GM21786 (cell line): ENCODE measurements around the gene C1orf141.
"Not testable (repeated sequence)": the region's sequence is repeated elsewhere in the genome, so short reads cannot be mapped to it uniquely, and the experiment has no call there.

ENCODE experiments used
- ATAC-seq: cut with Tn5 transposase; IDR thresholded peaks from one replicate; pipeline ENCODE4 v1.9.1; 2021; ENCODE audit not compliant: unreplicated experiment

The C1orf141 gene

DNA sequence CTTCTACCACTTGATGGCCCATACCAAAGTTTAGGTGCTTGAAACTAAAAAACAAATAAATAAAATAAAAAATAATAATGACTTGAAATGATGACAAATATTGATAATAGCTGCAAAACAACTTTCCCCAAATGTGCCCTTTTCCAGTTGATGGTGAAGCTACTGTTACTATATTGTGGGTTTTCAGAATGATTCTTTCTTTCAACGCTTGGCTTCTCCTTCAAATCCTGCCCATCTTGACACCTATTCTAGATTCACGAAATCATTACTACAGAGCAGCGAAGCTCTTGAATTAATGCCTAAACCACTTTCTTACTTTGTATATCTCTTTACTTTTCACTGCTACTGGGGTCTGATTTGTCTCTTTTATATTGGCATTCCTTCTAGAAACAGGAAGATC lies 9.2 kb upstream of the C1orf141 start:
- ATAC-seq: no peak

DNA sequence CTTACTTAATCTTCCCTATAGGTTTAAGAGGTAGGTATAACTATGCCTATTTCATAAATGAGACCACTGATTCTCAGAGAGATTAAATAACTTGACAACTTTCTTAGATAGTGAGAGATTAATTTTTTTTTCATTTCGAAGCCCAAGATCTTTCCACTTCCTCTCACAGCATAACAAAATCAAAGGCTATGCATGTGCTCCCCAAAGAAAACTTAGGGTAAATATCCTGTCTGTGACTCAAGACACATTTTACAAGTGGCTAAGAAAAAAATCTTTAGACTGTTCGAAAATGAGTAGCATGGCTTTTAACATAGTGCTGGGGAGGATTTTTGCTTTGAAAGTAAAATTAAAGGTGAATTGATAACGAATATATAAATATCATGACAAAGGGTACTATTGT lies 8.2 kb upstream of the C1orf141 start:
- no peak for ATAC-seq

DNA sequence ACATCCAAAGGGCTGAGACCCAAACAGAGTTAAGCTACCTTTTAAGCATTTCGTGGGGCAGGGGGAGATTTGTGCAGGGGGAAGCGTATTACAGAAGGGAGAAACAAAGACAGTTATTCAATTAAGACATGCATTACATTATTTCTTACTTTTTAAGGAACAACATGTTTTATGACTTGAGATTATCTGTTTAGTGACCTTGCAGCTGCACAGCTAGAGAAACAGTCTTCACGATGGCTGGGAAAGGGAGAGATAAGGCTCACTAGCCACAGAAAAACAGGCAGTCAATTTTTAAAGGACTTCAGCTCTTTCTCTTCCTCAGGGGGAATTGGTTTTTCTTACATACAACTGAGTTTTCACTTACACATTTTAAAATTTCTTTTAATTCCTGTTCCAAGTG lies 7.1 kb upstream of the C1orf141 start:
- ATAC-seq: not testable (repeated sequence)

DNA sequence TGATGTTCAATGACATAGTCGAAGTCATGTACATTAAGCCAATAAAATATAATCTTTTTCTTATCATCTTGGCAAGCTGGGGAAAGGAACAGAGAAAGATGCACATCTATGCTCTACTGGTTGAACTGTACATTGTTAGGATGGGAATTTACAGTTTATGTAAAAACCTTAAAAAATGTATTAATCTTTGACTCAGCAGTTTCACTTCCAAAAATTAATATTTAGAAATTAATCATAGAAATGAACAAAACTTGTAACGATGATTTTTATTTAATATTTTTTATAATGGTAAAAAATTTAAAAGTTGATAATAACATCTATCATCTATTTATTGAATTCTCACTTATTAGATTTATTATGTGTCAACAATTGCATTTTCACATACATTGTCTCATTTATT lies 5.7 kb upstream of the C1orf141 start:
- ATAC-seq: no peak

DNA sequence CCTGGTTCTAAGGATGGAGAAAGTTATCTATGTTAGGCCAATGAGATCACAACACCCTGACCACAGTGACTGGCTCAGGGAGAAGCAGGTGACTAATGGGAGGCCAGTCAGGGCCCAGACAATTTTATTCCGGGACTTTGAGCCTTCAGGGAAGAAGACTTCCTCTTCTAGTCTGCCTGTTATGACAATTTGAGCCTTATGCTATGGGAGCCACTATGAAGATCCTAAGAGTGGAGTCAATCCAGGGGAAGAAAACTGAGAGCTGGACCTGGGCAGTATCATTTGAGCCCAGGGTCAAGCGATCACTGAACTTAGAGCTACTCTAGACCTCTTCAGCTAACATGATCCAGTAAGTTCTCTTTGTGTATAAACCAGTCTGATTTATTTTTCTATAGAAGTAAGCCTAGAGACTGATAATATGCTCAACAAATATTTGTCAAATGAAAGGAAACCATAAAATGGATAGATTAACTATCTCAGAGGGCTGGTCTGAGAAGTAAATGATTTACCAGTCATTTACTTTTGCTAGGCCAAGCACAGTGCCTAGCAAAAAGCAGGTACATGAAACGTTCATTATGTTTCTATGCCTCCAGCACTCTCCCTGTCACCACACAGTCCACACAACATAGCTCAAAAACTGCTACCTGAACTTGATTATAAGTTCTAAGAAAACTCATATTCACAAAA lies 4.2 kb upstream of the C1orf141 start:
- ATAC-seq: no peak

DNA sequence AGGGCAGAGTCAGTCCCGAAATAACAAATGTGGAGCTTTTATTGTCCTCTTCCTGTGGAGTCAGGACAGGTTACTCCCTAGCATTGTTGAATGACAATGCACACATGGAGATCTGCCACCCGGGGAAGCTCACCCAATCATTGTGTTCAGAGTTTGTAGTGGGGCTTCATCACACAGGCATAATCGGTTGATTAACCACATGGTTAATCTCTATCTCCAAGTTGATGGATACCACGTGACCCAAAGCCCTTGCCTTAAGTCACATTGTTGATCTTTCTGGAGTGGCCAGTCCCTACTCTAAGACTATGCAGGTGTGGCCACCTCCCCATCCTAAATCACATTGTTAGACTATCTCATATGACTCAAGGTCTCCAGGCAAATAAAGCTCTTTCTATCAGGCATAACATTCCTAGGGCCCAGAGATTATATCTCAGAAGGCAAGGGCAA lies 2.6 kb upstream of the C1orf141 start:
- no peak for ATAC-seq

DNA sequence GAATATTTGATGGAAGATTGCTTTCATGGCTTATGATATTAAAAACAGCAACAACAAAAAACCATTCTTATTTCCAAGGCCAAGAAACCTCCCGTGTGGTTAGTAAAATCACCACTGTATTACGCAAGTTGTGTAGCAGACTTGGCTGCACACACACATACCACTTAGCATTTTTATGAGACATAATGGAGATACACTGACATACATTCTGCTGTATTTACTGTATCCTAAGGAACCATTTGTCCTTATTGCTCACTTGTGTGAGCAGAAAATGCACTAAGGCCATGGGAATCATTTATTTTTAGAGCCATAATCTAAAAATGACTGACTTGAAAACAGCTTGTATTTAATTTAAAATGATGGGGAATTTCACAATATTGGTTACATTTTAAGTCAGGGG lies 584 bp upstream of the C1orf141 start:
- no peak for ATAC-seq

DNA sequence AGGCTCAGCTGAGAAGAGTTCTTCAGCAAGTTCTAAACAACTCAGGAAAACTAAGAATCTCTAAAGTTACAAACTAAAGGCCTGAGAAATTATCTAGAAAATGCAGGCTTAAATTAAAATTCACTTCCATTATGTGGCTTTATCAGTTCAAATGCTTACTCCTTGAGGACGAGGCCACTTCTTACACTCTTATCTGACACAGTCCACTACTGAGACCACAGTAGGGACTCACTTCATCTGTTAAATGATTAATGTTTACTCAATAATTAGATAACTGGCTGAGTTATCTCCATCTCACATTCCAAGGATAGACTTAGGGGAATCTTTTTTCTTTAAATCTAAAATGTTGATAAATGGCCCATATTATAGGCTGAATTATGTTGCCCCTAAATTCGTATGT lies 1.6 kb downstream of the C1orf141 start:
- ATAC-seq: no peak

DNA sequence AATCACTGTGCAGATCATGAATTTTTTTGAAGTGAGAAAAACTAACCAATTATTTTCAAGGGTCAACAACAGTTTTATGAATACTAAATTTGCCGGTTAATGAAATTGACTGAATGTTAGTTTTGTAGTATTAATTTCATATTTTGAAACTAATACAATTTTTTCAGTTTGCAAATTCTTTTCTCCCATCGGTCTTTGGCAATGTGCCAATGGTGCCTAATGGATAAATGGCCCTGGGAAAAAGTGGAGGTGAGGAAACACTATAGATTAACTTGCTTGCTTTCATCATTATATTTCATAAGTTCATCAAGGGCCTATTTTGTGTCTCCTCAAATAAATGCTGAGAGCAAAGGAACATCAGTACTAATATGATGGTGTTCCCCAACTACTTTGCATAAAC lies 4.1 kb downstream of the C1orf141 start:
- ATAC-seq: no peak

DNA sequence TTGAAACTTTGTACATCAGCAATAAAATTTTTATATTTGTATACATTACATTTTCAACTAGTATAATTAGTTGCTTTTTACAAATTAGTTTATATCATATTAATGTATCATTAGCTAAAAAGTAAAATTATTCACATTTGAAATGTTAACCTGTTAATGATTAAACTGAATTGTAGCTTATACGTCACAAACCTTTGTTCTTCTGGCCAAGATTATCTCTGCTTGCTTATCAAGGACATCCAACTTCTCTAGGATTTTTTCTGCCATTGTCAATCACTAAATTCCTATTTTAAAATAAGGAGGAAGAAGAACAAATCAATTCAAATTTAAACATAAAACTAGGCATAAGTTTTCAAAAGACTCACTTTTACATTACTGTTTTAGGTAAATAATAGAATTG lies 7.8 kb downstream of the C1orf141 start:
- no peak for ATAC-seq

DNA sequence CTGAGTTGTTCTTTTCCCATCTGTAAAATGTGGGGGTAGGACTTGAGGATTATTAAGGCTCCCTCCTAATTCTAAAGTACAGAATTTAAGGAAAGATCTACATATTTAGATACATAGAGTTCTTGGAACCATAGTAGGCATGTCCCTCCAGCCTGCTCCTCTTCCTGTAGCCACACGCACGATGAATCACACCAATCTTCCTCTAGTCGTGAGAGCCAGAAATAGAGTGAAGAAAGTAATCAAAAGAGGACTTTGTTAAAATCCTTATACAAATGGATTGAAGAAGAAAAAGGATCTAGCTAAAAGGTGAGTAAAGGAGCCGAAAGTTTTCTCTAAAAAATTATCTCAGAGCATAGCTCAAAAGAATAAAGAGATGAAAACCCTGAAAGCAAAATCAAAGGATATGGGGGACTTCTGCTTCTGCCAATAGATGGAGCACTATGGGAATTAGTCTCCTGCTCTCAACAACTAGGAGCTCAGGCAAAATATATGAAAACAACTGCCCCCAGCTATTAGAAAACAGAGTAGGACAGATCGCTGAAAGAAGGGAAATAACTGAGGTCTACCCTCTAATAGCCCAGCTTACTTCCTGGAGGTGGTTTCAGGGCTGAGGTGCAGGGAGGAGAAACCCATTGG lies 8.5 kb downstream of the C1orf141 start:
- no peak for ATAC-seq

DNA sequence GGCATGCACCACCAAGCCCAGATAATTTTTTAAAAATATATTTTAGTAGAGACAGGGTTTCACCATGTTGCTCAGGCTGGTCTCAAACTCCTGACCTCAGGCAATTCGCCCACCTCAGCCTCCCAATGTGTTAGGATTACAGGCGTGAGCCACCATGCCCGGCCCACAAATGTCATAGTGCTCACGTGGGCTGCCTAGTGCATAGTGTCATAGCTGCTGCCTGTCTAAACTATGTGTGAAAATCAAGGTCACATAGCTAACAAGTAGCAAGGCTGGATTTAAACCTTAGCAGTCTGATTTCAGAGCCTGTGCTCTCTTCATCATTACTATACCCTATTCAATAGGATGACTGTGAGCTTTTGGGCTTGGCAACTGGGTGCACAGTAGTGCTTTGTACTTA lies 10.3 kb downstream of the C1orf141 start:
- ATAC-seq: no peak

DNA sequence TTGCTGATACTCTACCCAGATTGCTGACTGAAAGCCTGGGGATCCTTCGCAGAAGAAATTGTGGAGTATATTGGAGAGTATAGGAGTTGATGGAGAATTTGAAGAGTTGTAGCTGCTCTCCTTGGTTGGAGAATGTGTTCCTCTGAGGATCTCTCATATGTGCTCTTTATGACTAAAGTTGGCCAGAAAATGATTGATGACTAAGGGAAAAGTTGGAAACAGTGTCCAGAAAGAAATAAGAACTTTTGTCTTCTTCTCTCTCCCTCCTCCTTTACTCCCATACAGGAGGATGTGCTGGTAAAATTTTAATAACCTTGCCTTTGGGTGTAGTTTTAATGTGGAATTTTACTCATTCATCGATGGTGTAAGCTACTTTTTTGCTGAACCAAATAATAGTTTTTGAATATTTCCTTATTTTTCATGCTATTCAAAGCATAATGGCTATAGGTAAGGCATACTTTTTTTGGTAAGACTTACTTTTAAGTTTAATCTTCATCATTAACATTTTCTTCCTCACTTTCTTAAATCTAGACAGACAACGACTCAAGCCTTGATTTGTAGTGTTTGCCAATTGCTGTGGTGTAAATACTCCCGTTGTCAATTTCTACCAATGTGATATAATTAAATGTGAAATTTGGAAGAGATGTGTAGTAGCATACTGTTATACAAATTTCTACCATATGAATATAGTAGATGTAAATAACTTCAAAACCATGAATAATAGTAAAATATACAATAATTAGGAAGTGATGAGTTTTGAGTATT lies 13.7 kb downstream of the C1orf141 start:
- no peak for ATAC-seq

DNA sequence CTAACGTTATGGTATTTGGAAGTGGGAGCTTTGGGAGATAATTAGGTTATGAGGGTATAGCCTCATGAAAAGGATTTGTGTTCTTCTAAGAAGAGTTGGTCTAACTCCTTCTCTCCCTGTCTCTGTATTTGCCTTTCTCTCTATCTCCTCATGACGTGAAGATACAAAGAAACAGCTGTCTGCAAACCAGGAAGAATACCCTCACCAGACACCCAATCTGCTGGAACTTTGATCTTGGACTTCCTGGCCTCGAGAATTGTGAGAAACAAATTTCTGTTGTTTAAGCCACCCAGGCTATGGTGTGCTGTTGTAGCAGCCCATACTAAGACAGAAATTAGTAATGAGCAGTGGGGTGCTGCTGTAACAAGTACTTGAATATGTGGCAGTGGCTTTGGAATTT lies 16.1 kb downstream of the C1orf141 start:
- no peak for ATAC-seq

DNA sequence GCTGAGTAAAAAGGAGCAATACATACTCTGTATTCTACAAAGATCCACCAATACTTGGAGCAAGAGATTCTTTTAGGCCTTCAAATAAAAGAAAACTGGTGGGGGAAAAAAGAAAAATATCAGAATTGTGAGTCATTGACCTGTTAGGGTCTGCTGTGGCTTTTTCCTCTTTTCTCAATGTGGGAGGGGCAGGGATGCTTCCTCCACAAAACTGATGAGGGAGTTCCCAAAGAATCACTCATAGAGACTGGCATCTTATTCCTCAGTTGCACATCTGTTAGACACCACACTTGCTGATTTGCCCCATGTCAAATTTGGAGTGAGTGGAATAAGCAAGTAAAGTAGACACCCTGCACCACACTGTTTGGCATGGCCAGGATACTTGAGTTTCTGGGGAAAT lies 16.6 kb downstream of the C1orf141 start:
- ATAC-seq: no peak

DNA sequence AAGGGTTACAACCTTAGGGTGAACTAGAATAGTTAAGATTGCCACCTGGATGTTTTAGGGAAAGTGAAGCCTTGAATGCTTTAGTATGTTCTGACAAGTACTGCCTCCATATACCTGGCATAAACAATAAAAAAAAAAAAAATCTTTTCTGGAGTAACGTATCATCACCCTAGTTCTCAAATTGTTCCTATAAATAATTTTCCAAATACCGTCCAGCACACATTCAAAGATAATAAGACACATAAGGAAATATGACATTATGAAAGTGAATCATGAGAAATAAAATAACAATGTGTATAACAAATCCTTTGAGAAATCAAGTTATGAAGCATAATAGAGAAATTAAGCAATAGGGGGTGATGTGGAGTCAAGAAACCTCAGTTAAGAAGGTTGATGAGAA lies 20.6 kb downstream of the C1orf141 start:
- no peak for ATAC-seq

DNA sequence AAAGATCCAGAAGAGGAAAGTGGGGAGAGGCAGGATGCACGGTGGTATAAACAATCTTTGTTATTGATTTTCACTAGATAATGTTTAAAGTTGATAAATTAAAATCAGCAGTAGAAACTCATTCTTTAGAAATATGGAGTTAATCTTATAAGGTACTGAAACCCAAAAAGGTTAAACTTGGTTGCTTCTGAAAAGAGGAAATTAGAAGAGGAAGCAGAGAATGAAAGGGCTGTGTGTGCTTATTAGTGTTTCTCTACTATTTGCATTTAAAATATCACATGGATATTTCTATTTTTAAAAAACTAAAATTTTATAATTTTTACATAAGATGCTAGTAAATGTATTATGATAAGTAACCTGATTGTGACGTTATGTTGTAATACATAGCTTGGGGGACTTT lies 24.4 kb downstream of the C1orf141 start:
- ATAC-seq: peak; percentile 38

DNA sequence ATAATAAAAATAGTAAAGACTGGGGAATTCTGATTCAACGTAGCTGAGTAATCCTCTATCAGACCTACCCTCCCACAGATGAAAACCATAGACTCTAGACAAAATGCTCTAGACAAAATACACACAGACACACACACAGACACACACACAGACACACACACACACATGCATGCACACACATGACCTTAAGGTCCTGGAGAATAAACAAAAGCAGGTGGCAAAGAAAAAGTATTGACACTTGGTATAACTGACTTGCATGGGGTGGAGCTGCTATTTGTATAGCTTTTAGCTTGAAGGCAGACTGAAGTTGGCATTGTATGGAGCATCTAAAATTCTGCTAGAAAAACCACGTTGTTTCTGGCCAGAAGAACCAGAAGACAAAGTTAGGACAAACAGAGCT lies 29.3 kb downstream of the C1orf141 start:
- no peak for ATAC-seq

DNA sequence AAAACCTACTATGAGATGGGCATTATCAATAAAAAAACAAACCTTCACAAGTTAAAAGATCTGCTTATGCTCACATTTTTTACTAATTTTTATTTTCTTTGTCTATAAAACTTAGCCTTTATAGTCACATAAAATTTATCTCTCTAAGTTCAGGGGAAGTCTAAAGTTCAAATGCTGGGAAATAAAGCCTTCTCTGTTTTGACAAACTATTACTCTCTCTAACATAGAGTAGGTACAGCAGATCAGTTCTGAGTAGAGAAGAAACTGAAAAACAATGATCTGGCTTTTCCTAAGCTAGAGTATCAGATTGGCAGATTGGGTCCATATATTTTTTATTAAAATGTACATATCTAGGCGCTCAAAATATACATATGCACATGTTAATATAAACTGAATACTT lies 31.2 kb downstream of the C1orf141 start:
- no peak for ATAC-seq

DNA sequence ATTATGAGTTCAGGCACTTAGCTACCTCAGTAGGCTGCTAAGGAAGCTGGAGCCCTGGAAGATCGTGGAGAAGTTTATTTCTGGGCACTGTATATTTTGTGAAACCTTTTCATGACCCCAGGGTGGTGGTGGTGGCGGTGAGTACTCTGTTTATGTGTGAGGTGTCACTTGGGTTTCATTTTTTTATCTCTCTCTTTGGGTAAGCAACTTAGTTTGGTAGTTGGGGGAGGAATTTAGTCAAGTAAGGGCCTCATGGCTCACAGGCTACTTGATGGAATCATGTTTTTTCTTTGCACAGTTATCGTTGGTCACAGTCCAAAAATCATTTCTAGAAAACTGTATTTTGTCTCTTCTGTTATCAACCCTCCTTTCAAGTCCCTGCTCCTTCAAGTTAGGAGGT lies 33.9 kb downstream of the C1orf141 start:
- no peak for ATAC-seq

DNA sequence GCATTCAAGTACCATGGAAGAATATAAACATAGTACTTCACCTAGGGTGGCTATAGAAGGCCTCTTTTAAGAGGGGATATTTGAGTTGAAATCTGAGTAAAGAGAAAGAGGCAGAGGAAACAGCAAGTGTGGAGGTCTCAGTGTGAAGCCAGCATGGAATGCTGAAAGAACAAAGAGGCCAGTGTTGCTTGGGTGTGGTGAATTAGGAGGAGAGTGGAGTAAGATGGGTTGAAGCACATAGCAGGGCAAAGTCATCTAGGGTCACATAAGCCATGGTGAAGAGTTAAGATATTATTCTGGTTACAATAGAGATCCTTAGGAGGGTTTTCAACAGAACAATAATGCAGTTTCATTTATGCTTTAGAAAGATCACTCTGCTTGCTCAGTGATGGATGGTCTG lies 37.5 kb downstream of the C1orf141 start:
- ATAC-seq: no peak

DNA sequence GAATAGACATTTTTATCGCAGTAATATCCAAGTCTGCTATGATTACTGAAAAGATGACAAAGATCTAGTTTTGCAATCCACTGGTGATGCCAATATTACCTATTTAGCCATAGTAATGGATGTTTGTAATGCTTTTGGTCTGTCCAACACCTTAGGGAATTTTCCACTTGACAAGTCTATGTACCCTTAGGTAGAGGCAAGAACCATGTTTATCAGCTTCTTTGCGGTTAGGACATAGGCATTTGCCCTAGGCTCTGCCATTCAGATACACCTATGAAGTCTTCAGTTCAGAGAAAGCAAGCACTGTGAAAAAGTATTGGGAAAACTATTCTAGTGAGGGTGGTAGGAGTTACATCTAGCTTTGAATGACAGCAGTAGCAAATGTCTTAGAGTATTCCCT lies 40.6 kb downstream of the C1orf141 start:
- no peak for ATAC-seq
